HG02884 (cell line): Measurements from ENCODE around the gene EPSTI1.
"Not testable (repeated sequence)": the region's sequence is repeated elsewhere in the genome, so short reads cannot be mapped to it uniquely, and the experiment has no call there.

Experiments
- ATAC-seq: cut with Tn5 transposase; IDR thresholded peaks from one replicate; pipeline ENCODE4 v1.9.1; 2021; ENCODE audit warnings: mild to moderate bottlenecking, moderate library complexity; ENCODE audit not compliant: unreplicated experiment

The EPSTI1 gene

DNA sequence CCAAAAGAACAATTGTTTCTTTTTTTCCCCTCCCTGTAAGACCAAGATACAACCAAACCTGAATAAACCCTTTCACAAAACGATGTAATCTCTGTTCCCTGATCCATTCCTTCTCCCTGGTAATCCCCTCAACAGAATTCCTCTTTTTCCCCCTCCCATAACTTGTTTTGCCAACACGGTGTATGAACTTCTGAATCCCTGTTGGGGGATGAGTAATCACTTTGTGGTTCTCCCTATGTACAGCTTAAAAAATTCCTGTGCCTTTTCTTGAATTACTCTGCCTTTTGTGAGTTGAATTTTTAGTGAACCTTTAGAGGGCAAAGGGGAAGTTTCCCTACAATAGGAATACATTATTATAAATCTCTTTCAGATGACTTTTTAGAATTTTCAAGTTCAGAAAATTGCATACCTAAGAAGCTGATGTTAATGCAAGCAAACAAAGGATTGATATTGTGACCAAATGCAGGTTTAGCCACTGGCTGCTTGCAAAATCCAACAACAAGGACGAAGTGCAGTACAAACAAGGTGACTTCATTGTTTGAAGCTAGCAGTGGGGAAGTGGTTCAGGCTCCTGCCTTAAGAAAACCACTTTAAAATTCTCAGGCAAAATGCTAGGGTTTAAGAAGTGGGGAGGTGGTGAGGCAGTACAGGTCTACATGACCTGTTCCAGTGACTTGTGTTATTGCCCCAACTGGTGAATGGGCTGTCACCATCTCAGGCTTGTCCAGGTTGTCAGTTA, 15.0 kb upstream of the EPSTI1 start:
- ATAC-seq: no peak

DNA sequence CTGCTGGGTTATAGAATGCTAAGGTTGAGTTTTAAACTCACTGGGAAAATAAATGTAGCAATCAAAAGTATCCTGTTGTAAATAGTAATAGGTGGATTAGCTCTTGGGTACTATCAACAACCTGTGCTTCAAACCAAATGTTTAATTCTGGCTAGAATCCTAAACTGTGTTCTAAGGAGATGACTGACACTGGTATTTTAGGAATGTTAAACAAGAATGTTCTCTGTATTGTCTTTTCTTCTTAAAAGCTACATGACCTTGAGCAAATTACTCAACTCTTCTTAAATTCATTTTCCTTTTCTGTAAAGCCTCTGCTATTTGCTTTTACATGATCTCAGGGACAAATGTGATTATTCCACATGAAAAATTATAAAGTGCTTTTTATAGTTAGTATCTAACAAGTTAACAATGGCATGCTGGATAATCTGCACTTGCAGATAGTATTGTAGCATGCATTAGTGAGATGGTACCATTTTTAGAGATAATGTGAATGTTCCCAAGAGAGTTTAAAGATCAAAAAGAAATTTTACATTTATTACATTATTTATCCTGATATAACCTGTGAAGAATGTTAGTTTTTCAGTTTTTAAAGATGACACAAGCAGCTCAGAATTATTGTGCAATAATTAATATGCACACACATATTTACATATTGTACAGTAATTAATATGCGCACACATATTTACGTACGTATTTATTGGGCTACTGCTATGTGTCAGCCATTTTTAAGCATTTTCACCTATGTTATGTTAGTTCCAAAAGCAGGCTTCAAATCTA, 13.6 kb upstream of the EPSTI1 start:
- no peak for ATAC-seq

DNA sequence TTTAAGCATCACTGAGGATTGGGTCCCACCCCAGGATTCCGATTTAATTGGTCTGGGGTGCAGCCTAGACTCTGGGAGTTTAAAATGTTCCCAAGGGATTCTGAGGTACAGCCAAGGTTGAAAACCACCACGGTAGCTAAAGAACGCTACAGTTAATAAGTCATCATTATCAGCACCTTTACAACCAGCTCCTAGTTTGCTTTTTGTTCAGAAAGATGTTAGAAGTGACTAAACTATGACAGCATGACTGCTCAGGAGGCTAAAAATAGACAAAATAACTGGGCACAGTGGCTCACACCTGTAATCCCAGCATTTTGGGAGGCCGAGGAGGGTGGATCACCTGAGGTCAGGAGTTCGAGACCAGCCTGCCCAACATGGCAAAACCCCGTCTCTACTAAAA, 11.7 kb upstream of the EPSTI1 start:
- ATAC-seq: no peak

DNA sequence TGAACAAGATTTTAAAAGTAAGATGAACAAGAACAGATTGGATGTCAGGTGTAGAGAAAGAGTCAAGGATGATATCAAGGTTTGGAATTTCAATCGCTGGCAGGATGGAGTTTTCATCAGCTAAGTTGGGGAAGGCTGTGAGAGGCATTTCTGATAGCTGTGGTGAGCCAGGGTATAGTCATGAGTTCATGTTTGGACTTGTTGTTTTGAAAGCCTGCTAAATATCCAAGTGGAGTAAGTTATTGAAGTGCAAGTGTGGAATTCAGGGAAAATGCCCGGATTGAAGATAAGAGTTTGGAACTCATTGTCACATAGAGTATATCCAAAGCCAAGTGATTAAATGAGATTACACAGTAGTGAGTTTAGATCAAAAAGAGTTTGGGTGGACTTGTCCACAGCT, 11.0 kb upstream of the EPSTI1 start:
- no peak for ATAC-seq

DNA sequence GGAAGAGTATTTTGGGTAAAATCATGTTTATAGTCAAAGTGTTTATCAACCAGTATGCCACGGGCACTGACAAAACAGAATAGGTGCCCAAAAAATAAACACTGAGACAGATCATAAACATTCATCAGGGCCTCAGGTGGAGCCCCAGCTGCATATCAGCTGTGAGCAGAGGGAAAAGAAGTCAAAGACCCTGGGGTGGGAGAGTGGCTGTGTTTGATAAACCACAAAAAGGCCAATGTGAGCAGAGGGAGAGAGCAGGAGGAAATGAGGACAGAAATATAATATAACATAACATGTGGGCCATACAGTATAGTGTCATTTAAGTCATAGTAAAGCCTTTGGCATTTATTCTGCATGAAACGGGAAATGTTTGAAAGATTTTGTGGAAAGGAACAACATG, 10.0 kb upstream of the EPSTI1 start:
- ATAC-seq: no peak

DNA sequence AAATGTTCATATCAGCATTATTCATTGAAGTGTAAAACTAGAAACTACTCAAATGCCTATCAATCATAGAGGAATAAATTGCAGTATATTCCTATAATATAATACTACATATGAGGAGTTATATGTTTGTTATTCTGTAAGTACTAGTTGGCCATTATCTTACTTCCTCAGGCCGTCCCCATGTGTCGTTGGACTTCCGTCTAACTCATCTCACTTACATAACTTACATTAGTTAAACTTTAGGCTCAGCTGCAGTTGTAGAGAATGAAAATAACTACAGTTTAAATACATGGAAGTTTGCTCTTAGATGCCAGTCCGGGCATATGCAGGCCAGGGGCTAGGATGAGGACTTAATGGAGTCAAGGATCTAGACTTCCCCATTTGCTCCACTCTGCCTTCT, 8.6 kb upstream of the EPSTI1 start:
- ATAC-seq: no peak

DNA sequence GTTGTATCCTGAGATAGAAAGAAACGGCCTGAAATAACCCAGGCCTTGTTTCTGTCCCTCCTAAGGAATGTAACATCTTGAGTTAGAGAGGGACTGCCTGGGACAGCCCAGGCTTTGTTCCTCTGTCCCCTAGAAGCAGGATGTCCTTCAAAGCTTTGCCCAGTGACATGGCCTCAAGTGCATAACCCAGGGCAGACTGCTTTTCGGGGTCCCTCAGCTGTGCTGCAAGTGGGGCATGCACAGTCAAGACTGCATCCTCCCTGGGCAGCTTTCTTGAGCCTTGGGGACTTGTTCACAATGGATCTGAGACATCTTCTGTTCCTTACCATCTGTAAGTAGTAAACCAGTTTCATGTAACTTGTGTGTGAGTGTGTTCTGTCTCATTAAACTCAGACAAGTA, 7.5 kb upstream of the EPSTI1 start:
- no peak for ATAC-seq

DNA sequence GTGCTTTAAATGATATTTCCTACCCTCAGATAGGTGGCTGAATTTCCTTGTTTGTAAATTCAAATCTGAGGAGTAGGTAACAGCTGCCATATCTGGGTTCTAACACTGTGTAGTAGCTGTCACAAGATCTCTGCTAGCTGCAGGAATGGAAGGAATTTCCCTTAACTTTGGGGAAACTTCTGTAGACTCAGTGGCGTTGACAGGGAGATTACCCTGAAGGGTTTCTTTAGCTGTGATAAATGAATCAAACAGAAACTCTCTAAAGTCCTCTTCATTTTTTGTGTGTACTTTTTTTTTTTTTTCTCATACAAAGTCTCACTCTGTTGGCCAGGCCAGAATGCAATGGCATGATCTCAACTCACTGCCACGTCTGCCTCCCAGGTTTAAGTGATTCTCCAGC, 5.3 kb upstream of the EPSTI1 start:
- ATAC-seq: peak; percentile 45

DNA sequence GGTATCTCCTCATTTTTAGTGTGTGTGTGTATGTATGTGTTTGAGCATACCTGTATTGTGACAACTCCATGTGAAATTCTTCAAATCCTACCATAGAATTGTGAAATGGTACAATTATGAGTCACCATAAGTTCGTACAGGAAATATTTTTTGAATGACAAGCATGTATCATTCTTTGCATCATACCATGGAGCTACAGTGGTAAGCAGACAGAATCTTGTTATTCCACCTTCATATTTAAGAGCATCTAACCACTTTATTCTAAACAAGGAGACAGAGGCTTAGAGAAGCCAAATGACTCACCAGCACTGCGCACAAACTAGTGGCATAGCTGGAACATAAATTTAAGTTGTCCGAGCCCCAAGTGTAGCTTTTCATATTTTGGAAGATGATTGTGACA, 4.5 kb upstream of the EPSTI1 start:
- ATAC-seq: no peak

DNA sequence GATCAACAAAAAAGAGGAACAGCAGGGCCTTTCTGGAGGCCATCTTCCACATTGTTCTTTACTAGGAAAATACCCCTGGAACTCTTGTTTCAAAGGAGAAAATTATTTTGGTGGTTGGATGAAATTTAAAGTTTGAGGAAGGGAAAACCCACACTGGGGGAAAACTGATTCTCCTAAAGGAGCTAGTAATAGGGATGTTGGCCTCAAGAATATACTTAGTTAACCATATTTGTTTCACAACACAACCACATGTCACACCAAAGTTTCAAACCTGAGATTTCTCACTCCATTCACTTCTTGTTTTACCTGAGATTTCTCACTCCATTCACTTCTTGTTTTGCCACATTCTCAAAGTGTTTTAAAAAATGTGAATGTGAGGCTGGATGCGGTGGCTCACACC, 2.8 kb upstream of the EPSTI1 start:
- ATAC-seq: no peak

DNA sequence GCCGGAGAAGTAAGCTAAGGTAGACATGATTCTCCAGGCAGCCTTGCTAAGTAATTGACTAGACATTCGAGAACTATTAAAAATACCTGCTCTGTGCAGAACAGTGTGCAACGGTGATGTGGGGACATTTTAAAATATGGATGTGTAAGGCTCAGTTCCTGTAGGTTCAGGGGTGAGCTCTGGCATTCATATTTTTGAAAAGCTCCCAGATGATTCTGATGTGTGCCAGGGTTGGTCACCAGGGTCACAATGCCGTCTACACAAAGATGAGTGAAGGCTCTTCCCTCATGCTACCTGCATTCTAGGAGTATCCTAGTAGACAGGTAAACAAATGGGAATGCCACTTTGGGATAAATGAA, 702 bp upstream of the EPSTI1 start:
- no peak for ATAC-seq

DNA sequence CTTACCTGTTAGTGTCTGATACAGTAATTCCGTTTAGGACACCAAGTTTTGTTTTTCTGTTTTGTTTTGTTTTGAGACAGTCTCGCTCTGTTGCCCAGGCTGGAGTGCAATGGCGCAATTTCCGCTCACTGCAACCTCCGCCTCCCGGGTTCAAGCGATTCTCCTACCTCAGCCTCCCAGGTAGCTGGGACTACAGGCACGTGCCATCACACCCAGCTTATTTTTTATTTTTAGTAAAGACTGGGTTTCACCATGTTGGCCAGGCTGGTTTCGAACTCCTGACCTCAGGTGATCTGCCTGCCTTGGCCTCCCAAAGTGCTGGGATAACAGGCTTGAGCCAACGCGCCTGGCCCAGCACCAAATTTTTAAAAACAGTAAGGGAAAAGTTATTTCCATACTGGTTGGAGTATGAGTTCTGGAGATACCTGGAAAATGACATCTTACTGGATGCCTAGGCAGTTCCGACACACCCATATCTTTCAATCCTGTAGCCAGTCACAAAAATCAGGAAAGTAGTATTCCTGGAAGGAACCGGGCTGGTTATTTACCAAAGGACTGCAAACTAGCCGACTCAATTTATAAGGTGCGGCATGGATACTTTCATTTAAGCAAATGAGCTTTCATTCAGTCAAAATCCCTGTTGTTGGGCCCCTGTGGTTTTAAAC, 676 bp downstream of the EPSTI1 start:
- not testable (repeated sequence) for ATAC-seq

DNA sequence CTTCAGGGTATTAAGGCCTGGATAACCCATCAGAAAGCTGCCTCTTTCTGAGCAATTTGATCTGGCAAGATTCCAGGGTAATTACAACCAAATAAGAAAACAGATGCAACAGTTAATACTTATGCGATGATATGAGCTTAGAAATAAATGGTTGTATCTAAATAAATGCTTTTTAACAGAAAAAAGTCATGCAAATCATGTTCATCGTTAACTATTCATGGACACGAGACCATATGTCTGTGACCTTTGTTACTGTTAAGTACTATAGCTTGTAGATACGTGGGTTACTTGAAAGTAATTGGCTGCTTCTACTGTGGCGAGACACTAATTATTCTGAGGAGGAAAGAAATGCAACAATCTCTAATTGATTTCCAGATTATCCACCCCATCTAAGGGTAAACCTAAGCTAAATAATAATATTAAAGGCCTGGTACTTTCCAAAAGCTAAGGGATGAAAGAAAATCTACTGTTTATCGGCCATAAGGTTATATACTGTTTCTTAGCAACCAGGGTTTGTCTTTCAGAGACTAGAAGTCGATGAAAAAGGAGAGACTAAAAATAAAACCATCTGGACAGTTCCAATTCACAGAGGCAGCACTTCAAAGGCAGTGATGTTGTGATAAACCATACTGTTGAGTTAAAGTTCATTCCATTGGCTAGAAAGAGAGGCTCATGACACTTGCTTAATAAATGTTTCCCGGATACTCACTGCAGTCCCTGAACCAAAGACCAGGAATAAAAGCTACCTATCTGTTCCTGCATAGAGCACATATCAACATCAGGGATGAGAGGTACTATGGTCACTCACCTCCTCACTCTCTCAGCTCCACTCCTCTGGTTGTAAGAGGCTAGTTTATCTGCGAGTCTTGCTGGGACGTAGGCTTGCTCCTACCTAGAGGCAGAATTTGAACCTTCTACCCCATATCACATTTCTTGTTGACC, 1.5 kb downstream of the EPSTI1 start:
- ATAC-seq: no peak

DNA sequence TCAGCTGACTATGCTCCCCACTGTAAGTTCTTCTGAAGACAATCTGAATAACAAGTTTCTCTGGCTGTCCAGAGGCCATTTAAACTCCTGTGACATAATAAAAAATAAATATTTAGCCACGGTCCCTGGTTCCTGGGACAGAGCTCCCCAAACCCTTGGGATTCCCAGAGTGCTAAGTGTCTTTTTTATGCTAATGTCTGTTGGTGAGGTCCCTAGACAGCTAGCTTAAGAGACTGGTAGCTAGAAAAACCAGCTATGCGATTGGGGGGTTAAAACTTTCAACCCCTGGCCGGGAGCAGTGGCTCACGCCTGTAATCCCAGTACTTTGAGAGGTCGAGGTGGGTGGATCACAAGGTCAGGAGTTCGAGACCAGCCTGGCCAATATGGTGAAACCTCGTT, 5.9 kb downstream of the EPSTI1 start:
- no peak for ATAC-seq

DNA sequence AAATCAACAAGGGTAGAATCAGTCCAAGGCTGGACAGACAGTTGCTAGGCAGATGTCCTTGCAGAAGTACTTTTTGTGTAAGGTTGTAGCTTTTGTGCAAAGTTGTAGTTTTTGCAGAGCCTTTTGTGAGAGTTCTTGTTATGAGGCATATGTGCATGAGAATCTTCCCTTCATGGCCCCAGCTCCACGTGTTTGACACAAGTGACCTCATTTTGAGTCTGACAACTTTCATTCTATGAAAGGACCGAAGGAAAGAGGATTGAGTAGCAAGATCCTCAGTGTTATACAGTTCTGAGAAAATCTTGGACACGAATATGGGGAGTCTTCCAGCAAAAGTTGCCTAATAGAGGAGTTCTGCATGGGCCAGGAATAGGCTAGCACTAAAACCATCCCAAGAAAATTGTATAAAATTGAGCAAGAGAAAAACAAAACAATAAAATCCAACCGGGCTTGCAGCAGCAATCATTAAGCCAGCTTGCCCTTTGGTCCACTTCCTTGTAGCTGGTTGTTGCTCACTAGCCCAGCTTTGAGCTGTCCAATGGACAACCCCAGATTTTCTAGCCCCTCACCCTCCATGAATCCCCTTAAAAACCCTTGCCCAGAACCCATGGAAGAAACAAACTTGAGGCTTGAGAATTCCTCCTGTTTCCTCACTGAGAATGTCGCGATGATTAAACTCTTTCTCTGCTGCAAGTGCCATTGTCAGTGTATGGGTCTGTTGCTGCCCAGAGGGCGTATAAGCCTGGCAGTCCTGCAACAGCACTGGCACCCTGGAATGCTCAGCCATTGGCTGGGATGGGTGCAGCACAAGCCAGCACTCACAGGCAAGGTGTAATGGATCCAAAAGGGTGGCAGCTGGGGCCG, 6.5 kb downstream of the EPSTI1 start:
- no peak for ATAC-seq

DNA sequence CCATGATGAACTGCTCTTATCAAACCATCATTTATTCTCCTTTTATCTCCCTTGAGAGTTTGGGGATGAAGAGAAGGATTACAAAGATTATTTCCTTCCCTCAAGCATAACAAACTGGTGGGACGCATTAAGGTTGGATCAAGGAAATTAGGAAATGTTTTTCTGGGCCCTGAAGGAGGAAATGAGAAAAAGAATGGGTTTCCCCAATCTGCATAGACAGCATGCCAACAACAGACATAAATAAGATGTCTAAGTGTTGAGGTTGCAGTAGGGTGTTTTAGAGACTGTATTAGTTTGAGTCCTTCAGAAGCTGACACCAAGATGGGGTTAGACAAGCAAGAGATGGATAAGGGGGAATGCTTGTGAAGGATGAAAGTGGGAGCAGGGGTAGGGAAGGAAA, 7.3 kb downstream of the EPSTI1 start:
- ATAC-seq: no peak

DNA sequence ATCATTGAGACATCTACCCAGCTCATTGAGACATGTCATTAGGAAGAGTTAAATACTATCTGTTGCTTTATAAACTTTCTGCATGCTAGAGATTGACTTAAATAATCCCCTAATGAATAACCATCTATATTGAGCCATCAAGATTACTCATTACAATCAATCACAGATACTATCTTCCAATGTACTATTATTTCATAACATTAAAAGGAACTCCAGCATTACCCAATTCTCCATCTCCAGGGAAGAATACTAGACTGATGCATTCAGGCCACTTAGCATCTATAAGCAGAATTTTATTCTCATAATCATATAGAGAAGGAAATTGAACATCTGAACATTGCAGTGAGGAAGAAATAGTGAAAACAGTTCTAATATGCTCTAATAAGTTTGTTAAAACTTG, 8.0 kb downstream of the EPSTI1 start:
- no peak for ATAC-seq

DNA sequence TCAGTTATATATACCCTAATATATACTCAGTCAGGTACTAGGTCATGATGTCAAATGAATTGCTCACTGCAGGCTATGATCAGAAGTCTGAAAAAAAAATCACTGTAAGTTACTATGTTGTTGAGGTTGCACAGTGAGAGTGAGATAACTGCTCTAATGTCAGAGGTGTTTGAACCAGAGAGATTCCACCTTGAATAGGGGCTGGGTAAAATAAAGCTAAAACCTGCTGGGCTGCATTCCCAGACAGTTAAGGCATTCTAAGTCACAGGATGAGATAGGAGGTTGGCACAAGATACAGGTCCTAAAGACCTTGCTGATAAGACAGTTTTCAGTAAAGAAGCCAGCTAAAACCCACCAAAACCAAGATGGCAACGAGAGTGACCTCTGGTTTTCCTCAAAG, 10.2 kb downstream of the EPSTI1 start:
- no peak for ATAC-seq

DNA sequence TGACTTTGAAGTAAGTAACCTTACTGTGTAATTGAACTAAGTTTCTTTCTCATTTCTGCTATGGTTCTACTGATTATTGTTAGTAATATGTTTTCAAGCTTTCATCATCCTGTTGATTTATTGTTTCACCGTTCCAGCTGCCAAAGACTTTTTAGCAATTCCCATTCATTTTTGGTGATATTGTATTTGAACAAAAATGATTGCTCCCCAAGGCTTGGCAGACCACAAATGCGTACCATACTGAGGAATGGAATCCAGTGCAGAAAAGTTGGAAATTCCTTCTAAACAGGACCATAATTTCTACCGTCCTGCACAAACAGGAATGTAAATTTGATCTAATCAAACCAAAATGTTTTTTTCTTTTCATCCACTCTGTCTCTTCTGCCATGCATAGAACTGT, 10.7 kb downstream of the EPSTI1 start:
- no peak for ATAC-seq

DNA sequence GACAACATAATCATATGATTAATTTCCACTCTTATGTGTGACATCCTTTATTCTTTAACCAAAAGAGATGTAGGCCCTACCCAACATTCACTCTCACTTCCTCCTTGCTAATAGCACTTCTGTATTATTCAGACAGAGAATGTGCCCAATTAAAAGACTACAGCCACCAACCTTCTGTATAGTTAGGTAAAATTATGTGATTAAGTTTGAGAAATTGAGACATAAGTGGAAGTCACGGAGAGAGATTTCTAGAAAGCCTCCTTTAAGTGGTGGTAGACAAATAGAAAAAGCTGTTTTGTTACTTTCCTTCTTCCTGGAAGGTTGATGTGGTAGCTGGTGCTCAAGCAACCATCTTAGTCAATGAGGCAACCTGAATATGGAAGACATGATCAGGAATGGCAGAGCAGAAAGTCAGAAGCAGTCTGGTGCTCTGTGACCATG, 14.8 kb downstream of the EPSTI1 start:
- ATAC-seq: peak; percentile 65
